ENCODE results near the gene RBM12. TPM values are rescaled to one million over a fixed set of nuclear protein-coding genes. Genes with fewer than 3 reads are reported as not detected.

Gene RBM12
- total RNA-seq, 1 donor = 62.6 TPM

DNA sequence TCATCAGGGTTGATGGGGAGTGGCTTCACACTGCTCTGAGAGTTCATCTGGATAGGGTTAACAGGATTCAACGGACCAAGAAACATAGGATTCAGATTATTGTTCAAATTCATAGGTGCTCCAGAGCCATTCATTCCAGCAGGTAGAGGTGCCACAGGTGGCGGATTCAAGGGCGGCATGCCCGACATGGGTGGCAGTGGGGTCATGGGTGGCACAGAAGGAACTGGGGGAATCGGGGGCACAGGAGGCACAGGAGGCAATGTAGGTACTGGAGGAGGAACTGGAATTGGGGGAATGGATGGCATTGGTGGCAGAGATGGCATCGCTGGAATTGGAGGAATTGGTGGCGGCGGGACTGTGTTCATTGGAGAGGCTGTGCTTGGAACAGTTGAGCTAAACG lies 10.3 kb downstream of the RBM12 start:
- TF ChIP-seq, protein P1, sequence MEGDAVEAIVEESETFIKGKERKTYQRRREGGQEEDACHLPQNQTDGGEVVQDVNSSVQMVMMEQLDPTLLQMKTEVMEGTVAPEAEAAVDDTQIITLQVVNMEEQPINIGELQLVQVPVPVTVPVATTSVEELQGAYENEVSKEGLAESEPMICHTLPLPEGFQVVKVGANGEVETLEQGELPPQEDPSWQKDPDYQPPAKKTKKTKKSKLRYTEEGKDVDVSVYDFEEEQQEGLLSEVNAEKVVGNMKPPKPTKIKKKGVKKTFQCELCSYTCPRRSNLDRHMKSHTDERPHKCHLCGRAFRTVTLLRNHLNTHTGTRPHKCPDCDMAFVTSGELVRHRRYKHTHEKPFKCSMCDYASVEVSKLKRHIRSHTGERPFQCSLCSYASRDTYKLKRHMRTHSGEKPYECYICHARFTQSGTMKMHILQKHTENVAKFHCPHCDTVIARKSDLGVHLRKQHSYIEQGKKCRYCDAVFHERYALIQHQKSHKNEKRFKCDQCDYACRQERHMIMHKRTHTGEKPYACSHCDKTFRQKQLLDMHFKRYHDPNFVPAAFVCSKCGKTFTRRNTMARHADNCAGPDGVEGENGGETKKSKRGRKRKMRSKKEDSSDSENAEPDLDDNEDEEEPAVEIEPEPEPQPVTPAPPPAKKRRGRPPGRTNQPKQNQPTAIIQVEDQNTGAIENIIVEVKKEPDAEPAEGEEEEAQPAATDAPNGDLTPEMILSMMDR (IDR thresholded peaks at IDR 0.05; ENCODE audit: extremely low read depth, low read depth, low read length) = no peak
- DNase-seq (ENCODE audit: insufficient read length, low spot score, missing footprints) = no peak
- Histone ChIP-seq H3K79me2 (ENCODE audit: insufficient read depth, low read length) (peaks cover 99% of the 10 kb centered on the region), H3K27ac (ENCODE audit: low read depth, low read length) (no peak overlapping the region), H4K20me1 (ENCODE audit: insufficient read depth, low read length) (peaks cover 87% of the 10 kb centered on the region), H3K27me3 (ENCODE audit: insufficient read depth, low read length) (no peaks in the 10 kb centered on the region), H3K36me3 (ENCODE audit: insufficient read depth, low read length) (peaks cover 35% of the 10 kb centered on the region), H3K4me1 (ENCODE audit: insufficient read depth, low read length) (no peaks in the 10 kb centered on the region), H3K4me3 (ENCODE audit: insufficient read depth, low read length) (no peak overlapping the region), H2AFZ (ENCODE audit: low read length) (no peak overlapping the region), H3K4me2 (ENCODE audit: insufficient read depth, low read length) (no peak overlapping the region), H3K9me3 (ENCODE audit: low read depth, low read length) (no peaks in the 10 kb centered on the region)

DNA sequence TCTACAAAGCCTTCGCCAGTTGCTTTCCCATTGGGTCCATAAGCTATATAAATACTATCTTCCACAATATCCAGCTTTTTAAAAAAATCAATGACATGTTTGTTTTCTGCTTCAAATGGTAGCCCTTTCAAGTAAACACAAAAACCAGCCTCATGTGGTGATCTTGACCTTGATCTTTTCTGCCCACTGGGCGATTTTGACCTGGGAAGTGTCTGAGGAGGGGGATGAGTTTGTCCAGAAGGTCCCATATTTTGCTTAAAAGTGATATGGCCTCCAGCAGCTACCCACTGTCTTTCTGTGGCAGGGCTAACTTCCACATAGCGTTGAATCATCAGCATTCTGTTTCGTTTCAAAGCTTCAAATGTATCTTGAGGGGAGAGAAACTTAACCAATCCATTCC lies 10.8 kb downstream of the RBM12 start:
- H2AFZ ChIP-seq (ENCODE audit: low read length) = no peak overlapping the region
- no peaks in the 10 kb centered on the region for H3K27me3 ChIP-seq (ENCODE audit: insufficient read depth, low read length)
- H3K27ac ChIP-seq (ENCODE audit: low read depth, low read length) = no peak overlapping the region
- peaks cover 35% of the 10 kb centered on the region for H3K36me3 ChIP-seq (ENCODE audit: insufficient read depth, low read length)
- H3K9me3 ChIP-seq (ENCODE audit: low read depth, low read length) = no peaks in the 10 kb centered on the region
- H3K4me1 ChIP-seq (ENCODE audit: insufficient read depth, low read length) = no peaks in the 10 kb centered on the region
- H3K4me3 ChIP-seq (ENCODE audit: insufficient read depth, low read length) = no peak overlapping the region
- TF ChIP-seq, protein P1 (IDR thresholded peaks at IDR 0.05; ENCODE audit: extremely low read depth, low read depth, low read length) = no peak
- no peak overlapping the region for H3K4me2 ChIP-seq (ENCODE audit: insufficient read depth, low read length)
- DNase-seq (ENCODE audit: insufficient read length, low spot score, missing footprints) = peak; percentile 21
- peaks cover 99% of the 10 kb centered on the region for H3K79me2 ChIP-seq (ENCODE audit: insufficient read depth, low read length)
- H4K20me1 ChIP-seq (ENCODE audit: insufficient read depth, low read length) = peaks cover 87% of the 10 kb centered on the region

DNA sequence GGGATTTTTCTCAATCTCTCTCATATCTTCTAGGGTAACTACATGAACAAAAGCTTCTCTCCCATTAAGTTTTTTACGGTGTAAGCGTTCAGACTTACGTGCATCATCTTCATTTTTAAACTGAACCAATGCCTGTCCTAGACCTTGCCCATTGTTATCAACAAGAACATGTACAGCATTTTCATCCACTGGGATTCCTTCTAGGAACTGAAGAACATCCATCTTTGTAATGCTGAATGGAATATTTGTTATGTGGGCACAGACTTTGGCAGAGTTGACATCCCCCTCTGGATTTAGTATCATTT lies 11.3 kb downstream of the RBM12 start:
- TF ChIP-seq, protein P1 (IDR thresholded peaks at IDR 0.05; ENCODE audit: extremely low read depth, low read depth, low read length) = no peak
- Histone ChIP-seq H4K20me1 (ENCODE audit: insufficient read depth, low read length) (peaks cover 88% of the 10 kb centered on the region), H3K9me3 (ENCODE audit: low read depth, low read length) (no peaks in the 10 kb centered on the region), H2AFZ (ENCODE audit: low read length) (no peak overlapping the region), H3K36me3 (ENCODE audit: insufficient read depth, low read length) (peaks cover 35% of the 10 kb centered on the region), H3K79me2 (ENCODE audit: insufficient read depth, low read length) (peaks cover 99% of the 10 kb centered on the region), H3K4me2 (ENCODE audit: insufficient read depth, low read length) (no peak overlapping the region), H3K4me1 (ENCODE audit: insufficient read depth, low read length) (no peaks in the 10 kb centered on the region), H3K27ac (ENCODE audit: low read depth, low read length) (no peak overlapping the region), H3K27me3 (ENCODE audit: insufficient read depth, low read length) (no peaks in the 10 kb centered on the region), H3K4me3 (ENCODE audit: insufficient read depth, low read length) (no peak overlapping the region)
- no peak for DNase-seq (ENCODE audit: insufficient read length, low spot score, missing footprints)

DNA sequence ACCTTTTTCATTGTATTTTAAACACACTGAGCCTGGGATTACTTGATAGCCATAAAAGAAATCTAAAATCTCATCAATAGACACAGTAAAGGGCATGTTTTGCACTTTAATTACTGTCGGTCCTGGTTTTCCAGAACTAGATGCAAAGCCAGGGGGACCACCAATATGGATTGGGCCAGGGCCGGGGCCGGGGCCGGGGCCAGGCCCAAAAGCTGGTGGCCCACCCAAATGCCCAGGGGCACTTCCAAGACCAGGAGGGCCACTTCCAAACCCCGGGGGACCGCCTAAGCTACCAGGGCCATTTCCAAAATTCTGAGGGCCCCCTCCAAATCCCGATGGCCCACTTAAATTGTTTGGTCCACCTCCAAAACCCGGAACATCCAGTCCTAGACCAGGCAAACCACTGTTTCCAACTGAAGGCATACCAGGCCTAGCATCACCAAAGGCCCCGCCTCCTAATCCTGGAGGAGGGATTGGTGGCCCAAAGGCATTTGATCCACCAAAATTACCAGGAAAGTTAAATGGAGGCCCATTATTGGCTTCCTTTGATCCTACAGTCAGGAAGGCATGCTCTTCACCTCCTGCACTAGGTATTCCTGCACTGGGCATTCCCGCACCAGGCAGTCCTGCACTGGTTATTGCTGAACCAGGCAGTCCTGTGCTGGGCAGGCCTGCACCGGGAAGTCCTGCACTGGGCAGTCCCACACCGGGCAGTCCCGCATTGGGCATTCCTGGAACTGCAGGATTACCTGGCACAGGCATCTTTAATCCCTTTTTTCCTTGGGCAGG lies 11.9 kb downstream of the RBM12 start:
- Histone ChIP-seq H4K20me1 (ENCODE audit: insufficient read depth, low read length) (peaks cover 87% of the 10 kb centered on the region), H3K4me2 (ENCODE audit: insufficient read depth, low read length) (no peak overlapping the region), H2AFZ (ENCODE audit: low read length) (no peak overlapping the region), H3K36me3 (ENCODE audit: insufficient read depth, low read length) (peaks cover 35% of the 10 kb centered on the region), H3K27me3 (ENCODE audit: insufficient read depth, low read length) (no peaks in the 10 kb centered on the region), H3K4me1 (ENCODE audit: insufficient read depth, low read length) (no peaks in the 10 kb centered on the region), H3K9me3 (ENCODE audit: low read depth, low read length) (no peaks in the 10 kb centered on the region), H3K79me2 (ENCODE audit: insufficient read depth, low read length) (peaks cover 99% of the 10 kb centered on the region), H3K27ac (ENCODE audit: low read depth, low read length) (no peak overlapping the region), H3K4me3 (ENCODE audit: insufficient read depth, low read length) (no peak overlapping the region)
- TF ChIP-seq, protein P1 (IDR thresholded peaks at IDR 0.05; ENCODE audit: extremely low read depth, low read depth, low read length) = no peak
- DNase-seq (ENCODE audit: insufficient read length, low spot score, missing footprints) = no peak
